ENCODE measurements around the gene IFITM10.

DNA sequence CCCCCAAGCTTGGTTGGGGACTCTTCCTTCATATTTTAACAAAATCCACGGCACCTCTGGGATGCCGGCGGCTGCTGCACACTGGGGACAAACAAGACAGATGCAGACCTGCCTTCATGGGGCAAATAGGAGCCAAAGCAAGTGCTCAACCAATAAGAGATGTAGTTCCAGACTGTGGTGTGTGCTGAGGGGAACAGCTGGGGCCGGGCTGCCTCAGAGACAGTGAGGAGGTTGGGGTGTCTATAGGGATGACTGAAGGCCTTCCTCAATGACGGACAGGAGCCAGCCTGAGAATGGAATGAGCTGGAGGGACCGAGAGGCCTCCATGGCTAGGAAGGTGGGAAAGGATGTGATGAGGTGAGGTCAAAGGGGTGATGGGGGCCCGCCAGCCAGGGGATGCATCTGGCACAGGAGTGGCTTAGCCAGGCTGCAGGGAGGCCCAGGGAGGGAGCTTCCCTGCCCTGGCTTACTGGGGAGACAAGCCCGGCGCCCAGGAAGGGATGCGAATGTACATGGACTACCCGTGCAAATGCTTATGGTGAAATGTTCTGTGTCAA, 23.7 kb upstream of the IFITM10 start:
- TF ChIP-seq POLR2A (IDR thresholded peaks at IDR 0.05; ENCODE audit: low read length) (no peak), GATA1 (IDR thresholded peaks at IDR 0.05; ENCODE audit: low read depth, low read length) (no peak)
